ENCODE results near the gene PRKN.

GRCh38 chr6:161393839-161394364 lies 1333.7 kb downstream of the PRKN start:
- TF ChIP-seq CTCF (IDR thresholded peaks at IDR 0.05; ENCODE audit: low read depth, low read length) = peak; percentile 55
- TF ChIP-seq EZH2phosphoT487 (IDR thresholded peaks at IDR 0.05; ENCODE audit: low read depth) = no peak

Measured in OCI-LY3 (cell line).